T-helper 2 cell (primary cell): Measurements from ENCODE around the gene POLR2H.
A peak's percentile ranks its signal among the peaks of the same experiment; 100 is the strongest.

ENCODE experiments used
- DNase-seq, 5 experiments: peaks; one replicate each; pipeline versions ENCODE4 v3.0.0 to v3.0.0-alpha.2; 2012 to 2022

The POLR2H gene

GRCh38 chr3:184388164-184388935 is 26.8 kb downstream of the POLR2H start:
- DNase-seq, result no peak

GRCh38 chr3:184388936-184389230 is 27.4 kb downstream of the POLR2H start:
- no peak for DNase-seq

GRCh38 chr3:184389384-184389783 is 27.9 kb downstream of the POLR2H start:
- DNase-seq, result no peak

GRCh38 chr3:184389935-184390528 is 28.5 kb downstream of the POLR2H start:
- no peak for DNase-seq

GRCh38 chr3:184391266-184391665 is 29.8 kb downstream of the POLR2H start:
- no peak for DNase-seq

GRCh38 chr3:184395320-184395660 is 33.8 kb downstream of the POLR2H start:
- DNase-seq, result no peak

- no peak for DNase-seq
These were observed 37.9 kb downstream of the POLR2H start for GRCh38 chr3:184399410-184399809.

GRCh38 chr3:184405075-184406030 is 43.8 kb downstream of the POLR2H start:
- no peak for DNase-seq

GRCh38 chr3:184409331-184409926 is 47.9 kb downstream of the POLR2H start:
- DNase-seq, result no peak

- DNase-seq, result no peak
These were observed 48.5 kb downstream of the POLR2H start for GRCh38 chr3:184409946-184410500.

GRCh38 chr3:184414418-184415202 is 53.1 kb downstream of the POLR2H start:
- DNase-seq, result peak in 1 of 5 experiments; percentile 18

- no peak for DNase-seq
These were observed 53.6 kb downstream of the POLR2H start for GRCh38 chr3:184415203-184415490.

- peak; percentile 19 to 78 (median 46) for DNase-seq
These were observed 56.3 kb downstream of the POLR2H start for GRCh38 chr3:184417619-184418327.
